ENCODE results near the gene SYK.

GRCh38 chr9:90906316-90907055 lies 104.9 kb downstream of the SYK start:
- TF ChIP-seq POLR2AphosphoS5 (IDR thresholded peaks at IDR 0.05; ENCODE audit: low read depth, low read length) (no peak), POLR2A (IDR thresholded peaks at IDR 0.05; ENCODE audit: low read depth, low read length) (no peak), SPI1 (IDR thresholded peaks at IDR 0.05; ENCODE audit: low read depth, low read length) (no peak), TAF1 (IDR thresholded peaks at IDR 0.05; ENCODE audit: low read depth, low read length) (no peak), PAX5 (IDR thresholded peaks at IDR 0.05; ENCODE audit: insufficient read depth, low read length, severe bottlenecking) (no peak), POU2F2 (IDR thresholded peaks at IDR 0.05; ENCODE audit: low read depth, low read length) (no peak)

All from GM12891 (cell line).